NCI-H2171 treated with DMSO at 0.1 percent for 48 hours (cell line): Measurements from ENCODE around the gene CSTPP1.
A peak's percentile ranks its signal among the peaks of the same experiment; 100 is the strongest.
"Not testable (repeated sequence)": the region's sequence is repeated elsewhere in the genome, so short reads cannot be mapped to it uniquely, and the experiment has no call there.

Experiments used
- DNase-seq: peaks from one replicate; lab custom pipeline; 2025; lab: John Stamatoyannopoulos, UW

The CSTPP1 gene

GRCh38 chr11:46912526-46913150 lies 23.9 kb upstream of the CSTPP1 start:
- DNase-seq: no peak

GRCh38 chr11:46913484-46913883 lies 23.1 kb upstream of the CSTPP1 start:
- no peak for DNase-seq

GRCh38 chr11:46914363-46914762 lies 22.2 kb upstream of the CSTPP1 start:
- no peak for DNase-seq

- no peak for DNase-seq
Measured at GRCh38 chr11:46914910-46915309, 21.7 kb upstream of the CSTPP1 start.

GRCh38 chr11:46916286-46917108 lies 20.1 kb upstream of the CSTPP1 start:
- DNase-seq: peak; percentile 47

GRCh38 chr11:46917109-46917761 lies 19.3 kb upstream of the CSTPP1 start:
- DNase-seq: no peak

GRCh38 chr11:46917762-46918082 lies 18.8 kb upstream of the CSTPP1 start:
- DNase-seq: no peak

- no peak for DNase-seq
Measured at GRCh38 chr11:46918083-46918787, 18.3 kb upstream of the CSTPP1 start, which contains the start of gene LRP4. Gene LRP4 (minus strand): TSS chr11:46918550. CDS start chr11:46918379, 171 bp downstream.

- no peak for DNase-seq
Measured at GRCh38 chr11:46918788-46919513, 17.6 kb upstream of the CSTPP1 start.

- no peak for DNase-seq
Measured at GRCh38 chr11:46920755-46921154, 15.8 kb upstream of the CSTPP1 start.

GRCh38 chr11:46927928-46928327 lies 8.6 kb upstream of the CSTPP1 start:
- DNase-seq: not testable (repeated sequence)

GRCh38 chr11:46928701-46929100 lies 7.9 kb upstream of the CSTPP1 start:
- not testable (repeated sequence) for DNase-seq

- DNase-seq: no peak
Measured at GRCh38 chr11:46930089-46930488, 6.5 kb upstream of the CSTPP1 start.

GRCh38 chr11:46942172-46942571 lies 5.6 kb downstream of the CSTPP1 start:
- no peak for DNase-seq

GRCh38 chr11:46944356-46945075 lies 8.0 kb downstream of the CSTPP1 start:
- DNase-seq: no peak

- DNase-seq: peak; percentile 74
Measured at GRCh38 chr11:46947399-46948077, 11.0 kb downstream of the CSTPP1 start.

GRCh38 chr11:46948378-46949131 lies 12.0 kb downstream of the CSTPP1 start:
- no peak for DNase-seq

- no peak for DNase-seq
Measured at GRCh38 chr11:46949297-46949696, 12.7 kb downstream of the CSTPP1 start.

- no peak for DNase-seq
Measured at GRCh38 chr11:46951864-46952263, 15.3 kb downstream of the CSTPP1 start.

GRCh38 chr11:46952553-46952952 lies 16.0 kb downstream of the CSTPP1 start:
- DNase-seq: no peak
